ENCODE results near the gene TTLL7. TPM values are rescaled to one million over a fixed set of nuclear protein-coding genes. Genes with fewer than 3 reads are reported as not detected.
A peak's percentile ranks its signal among the peaks of the same experiment; 100 is the strongest.

The TTLL7 gene
- total RNA-seq, 1 experiment from 2014 or later: 7.9 TPM

DNA sequence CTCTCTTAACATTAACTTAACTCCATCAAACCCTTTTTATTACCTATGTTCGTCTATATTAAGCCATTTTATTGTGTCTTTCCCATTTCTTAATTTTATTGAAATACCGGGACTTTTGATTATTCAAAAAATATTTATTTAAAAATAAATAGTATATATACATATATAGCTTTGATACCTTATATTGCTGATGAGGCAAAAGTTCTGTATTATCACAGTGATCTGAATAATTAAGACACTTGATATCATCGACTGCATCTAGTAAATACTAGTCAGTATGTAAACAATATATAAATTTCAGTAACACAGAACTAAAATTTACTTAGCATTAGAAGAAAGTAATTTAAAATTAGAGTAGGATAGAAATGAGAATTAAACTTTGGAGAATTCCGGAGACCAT lies 22.0 kb downstream of the TTLL7 start (continued):
- TF ChIP-seq, protein P1, sequence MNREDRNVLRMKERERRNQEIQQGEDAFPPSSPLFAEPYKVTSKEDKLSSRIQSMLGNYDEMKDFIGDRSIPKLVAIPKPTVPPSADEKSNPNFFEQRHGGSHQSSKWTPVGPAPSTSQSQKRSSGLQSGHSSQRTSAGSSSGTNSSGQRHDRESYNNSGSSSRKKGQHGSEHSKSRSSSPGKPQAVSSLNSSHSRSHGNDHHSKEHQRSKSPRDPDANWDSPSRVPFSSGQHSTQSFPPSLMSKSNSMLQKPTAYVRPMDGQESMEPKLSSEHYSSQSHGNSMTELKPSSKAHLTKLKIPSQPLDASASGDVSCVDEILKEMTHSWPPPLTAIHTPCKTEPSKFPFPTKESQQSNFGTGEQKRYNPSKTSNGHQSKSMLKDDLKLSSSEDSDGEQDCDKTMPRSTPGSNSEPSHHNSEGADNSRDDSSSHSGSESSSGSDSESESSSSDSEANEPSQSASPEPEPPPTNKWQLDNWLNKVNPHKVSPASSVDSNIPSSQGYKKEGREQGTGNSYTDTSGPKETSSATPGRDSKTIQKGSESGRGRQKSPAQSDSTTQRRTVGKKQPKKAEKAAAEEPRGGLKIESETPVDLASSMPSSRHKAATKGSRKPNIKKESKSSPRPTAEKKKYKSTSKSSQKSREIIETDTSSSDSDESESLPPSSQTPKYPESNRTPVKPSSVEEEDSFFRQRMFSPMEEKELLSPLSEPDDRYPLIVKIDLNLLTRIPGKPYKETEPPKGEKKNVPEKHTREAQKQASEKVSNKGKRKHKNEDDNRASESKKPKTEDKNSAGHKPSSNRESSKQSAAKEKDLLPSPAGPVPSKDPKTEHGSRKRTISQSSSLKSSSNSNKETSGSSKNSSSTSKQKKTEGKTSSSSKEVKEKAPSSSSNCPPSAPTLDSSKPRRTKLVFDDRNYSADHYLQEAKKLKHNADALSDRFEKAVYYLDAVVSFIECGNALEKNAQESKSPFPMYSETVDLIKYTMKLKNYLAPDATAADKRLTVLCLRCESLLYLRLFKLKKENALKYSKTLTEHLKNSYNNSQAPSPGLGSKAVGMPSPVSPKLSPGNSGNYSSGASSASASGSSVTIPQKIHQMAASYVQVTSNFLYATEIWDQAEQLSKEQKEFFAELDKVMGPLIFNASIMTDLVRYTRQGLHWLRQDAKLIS (CRISPR knock-in tag; IDR thresholded peaks at IDR 0.05; ENCODE audit: borderline replicate concordance): no peak
- TF ChIP-seq, protein P2, sequence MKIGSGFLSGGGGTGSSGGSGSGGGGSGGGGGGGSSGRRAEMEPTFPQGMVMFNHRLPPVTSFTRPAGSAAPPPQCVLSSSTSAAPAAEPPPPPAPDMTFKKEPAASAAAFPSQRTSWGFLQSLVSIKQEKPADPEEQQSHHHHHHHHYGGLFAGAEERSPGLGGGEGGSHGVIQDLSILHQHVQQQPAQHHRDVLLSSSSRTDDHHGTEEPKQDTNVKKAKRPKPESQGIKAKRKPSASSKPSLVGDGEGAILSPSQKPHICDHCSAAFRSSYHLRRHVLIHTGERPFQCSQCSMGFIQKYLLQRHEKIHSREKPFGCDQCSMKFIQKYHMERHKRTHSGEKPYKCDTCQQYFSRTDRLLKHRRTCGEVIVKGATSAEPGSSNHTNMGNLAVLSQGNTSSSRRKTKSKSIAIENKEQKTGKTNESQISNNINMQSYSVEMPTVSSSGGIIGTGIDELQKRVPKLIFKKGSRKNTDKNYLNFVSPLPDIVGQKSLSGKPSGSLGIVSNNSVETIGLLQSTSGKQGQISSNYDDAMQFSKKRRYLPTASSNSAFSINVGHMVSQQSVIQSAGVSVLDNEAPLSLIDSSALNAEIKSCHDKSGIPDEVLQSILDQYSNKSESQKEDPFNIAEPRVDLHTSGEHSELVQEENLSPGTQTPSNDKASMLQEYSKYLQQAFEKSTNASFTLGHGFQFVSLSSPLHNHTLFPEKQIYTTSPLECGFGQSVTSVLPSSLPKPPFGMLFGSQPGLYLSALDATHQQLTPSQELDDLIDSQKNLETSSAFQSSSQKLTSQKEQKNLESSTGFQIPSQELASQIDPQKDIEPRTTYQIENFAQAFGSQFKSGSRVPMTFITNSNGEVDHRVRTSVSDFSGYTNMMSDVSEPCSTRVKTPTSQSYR (CRISPR knock-in tag; IDR thresholded peaks at IDR 0.05): no peak
- TF ChIP-seq, protein P3, sequence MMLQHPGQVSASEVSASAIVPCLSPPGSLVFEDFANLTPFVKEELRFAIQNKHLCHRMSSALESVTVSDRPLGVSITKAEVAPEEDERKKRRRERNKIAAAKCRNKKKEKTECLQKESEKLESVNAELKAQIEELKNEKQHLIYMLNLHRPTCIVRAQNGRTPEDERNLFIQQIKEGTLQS (CRISPR knock-in tag; conservative IDR thresholded peaks at IDR 0.05): no peak
- TF ChIP-seq, protein P4, sequence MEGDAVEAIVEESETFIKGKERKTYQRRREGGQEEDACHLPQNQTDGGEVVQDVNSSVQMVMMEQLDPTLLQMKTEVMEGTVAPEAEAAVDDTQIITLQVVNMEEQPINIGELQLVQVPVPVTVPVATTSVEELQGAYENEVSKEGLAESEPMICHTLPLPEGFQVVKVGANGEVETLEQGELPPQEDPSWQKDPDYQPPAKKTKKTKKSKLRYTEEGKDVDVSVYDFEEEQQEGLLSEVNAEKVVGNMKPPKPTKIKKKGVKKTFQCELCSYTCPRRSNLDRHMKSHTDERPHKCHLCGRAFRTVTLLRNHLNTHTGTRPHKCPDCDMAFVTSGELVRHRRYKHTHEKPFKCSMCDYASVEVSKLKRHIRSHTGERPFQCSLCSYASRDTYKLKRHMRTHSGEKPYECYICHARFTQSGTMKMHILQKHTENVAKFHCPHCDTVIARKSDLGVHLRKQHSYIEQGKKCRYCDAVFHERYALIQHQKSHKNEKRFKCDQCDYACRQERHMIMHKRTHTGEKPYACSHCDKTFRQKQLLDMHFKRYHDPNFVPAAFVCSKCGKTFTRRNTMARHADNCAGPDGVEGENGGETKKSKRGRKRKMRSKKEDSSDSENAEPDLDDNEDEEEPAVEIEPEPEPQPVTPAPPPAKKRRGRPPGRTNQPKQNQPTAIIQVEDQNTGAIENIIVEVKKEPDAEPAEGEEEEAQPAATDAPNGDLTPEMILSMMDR (IDR thresholded peaks at IDR 0.05): no peak
- TF ChIP-seq, protein P5, sequence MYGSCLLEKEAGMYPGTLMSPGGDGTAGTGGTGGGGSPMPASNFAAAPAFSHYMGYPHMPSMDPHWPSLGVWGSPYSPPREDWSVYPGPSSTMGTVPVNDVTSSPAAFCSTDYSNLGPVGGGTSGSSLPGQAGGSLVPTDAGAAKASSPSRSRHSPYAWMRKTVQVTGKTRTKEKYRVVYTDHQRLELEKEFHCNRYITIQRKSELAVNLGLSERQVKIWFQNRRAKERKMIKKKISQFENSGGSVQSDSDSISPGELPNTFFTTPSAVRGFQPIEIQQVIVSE (CRISPR knock-in tag; IDR thresholded peaks at IDR 0.05; ENCODE audit: borderline replicate concordance): no peak
- TF ChIP-seq MYBL2 (CRISPR knock-in tag; IDR thresholded peaks at IDR 0.05): no peak
- no peak for TF ChIP-seq CREB1 (CRISPR knock-in tag; IDR thresholded peaks at IDR 0.05)
- TF ChIP-seq ZNF396 (CRISPR knock-in tag; IDR thresholded peaks at IDR 0.05; ENCODE audit: borderline replicate concordance): no peak
- TF ChIP-seq, protein P6, sequence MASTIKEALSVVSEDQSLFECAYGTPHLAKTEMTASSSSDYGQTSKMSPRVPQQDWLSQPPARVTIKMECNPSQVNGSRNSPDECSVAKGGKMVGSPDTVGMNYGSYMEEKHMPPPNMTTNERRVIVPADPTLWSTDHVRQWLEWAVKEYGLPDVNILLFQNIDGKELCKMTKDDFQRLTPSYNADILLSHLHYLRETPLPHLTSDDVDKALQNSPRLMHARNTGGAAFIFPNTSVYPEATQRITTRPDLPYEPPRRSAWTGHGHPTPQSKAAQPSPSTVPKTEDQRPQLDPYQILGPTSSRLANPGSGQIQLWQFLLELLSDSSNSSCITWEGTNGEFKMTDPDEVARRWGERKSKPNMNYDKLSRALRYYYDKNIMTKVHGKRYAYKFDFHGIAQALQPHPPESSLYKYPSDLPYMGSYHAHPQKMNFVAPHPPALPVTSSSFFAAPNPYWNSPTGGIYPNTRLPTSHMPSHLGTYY (CRISPR knock-in tag; IDR thresholded peaks at IDR 0.05): no peak

DNA sequence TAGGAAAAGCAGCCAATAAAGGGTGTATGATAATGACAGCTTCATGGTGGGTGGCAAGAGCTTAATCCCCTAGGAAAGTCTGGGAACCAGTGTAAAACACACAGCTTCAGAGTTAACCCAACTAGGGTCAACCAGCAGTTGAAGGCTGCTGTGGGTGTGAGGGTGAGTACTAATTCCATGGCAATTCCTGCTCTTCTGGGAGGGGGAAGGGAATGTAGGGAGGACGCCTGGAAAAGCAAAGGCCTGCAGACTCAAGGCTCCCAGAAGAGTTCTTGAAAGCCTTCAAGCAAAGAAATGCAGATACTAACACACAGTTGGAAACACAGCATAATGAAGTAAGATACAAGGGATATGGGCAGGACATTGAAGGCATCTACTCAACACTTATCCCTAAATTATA lies 28.1 kb downstream of the TTLL7 start:
- CTCF ChIA-PET: no interaction called here
- ATAC-seq: peak; percentile 92
- Mint-ChIP-seq H3K4me1 (peaks cover 16% of the 10 kb centered on the region), H3K36me3 (no peaks in the 10 kb centered on the region), H3K27ac (no peak overlapping the region), H3K4me3 (no peak overlapping the region), H3K27me3 (ENCODE audit: low read depth) (no peaks in the 10 kb centered on the region), H3K9me3 (no peaks in the 10 kb centered on the region)
- POLR2A ChIA-PET: interaction anchor here (0.5 kb wide), 1 partner anchor 336 kb away, joined by 3 read pairs; no protein-coding TSS in a partner anchor
- no peak for TF ChIP-seq ZNF317 (CRISPR knock-in tag; IDR thresholded peaks at IDR 0.05; ENCODE audit: borderline replicate concordance, low read depth)
- TF ChIP-seq CREM (CRISPR knock-in tag; IDR thresholded peaks at IDR 0.05): no peak
- TF ChIP-seq, protein P7, sequence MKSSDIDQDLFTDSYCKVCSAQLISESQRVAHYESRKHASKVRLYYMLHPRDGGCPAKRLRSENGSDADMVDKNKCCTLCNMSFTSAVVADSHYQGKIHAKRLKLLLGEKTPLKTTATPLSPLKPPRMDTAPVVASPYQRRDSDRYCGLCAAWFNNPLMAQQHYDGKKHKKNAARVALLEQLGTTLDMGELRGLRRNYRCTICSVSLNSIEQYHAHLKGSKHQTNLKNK (CRISPR knock-in tag; IDR thresholded peaks at IDR 0.05): no peak
- TF ChIP-seq, protein P8, sequence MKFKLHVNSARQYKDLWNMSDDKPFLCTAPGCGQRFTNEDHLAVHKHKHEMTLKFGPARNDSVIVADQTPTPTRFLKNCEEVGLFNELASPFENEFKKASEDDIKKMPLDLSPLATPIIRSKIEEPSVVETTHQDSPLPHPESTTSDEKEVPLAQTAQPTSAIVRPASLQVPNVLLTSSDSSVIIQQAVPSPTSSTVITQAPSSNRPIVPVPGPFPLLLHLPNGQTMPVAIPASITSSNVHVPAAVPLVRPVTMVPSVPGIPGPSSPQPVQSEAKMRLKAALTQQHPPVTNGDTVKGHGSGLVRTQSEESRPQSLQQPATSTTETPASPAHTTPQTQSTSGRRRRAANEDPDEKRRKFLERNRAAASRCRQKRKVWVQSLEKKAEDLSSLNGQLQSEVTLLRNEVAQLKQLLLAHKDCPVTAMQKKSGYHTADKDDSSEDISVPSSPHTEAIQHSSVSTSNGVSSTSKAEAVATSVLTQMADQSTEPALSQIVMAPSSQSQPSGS (CRISPR knock-in tag; IDR thresholded peaks at IDR 0.05; ENCODE audit: borderline replicate concordance, low read depth): no peak
- no peak for TF ChIP-seq NFYB (CRISPR knock-in tag; conservative IDR thresholded peaks at IDR 0.05; ENCODE audit: low read depth)
- no peak for TF ChIP-seq TP53 (CRISPR knock-in tag; IDR thresholded peaks at IDR 0.05)
- no peak for DNase-seq (ENCODE audit: low spot score)

Data from WTC11 (cell line).